DND-41 (cell line): Measurements from ENCODE around the gene HIVEP1.

Source experiments
- ATAC-seq: fragments of 200-7000 bp; cut with Tn5 transposase; 3 replicates; pipeline ENCODE4 v1.9.1; 2021; ENCODE audit warnings: low read depth; ENCODE audit not compliant: insufficient read depth
- DNase-seq: peaks from one replicate; pipeline ENCODE4 v3.0.0-alpha.2; 2020
- H2AFZ ChIP-seq: 2 replicates; pipeline ENCODE4 v1.6.0; 2012; ENCODE audit warnings: low read depth, low read length
- H3K27ac ChIP-seq: 2 replicates; pipeline ENCODE4 v1.5.1; 2012; ENCODE audit warnings: low read length, inconsistent platforms
- H3K27me3 ChIP-seq: fragments of 200-600 bp; sonication (generic); 2 replicates; pipeline ENCODE4 v1.6.0; 2012; ENCODE audit warnings: low read length, mild to moderate bottlenecking, inconsistent platforms; ENCODE audit not compliant: insufficient read depth, poor library complexity
- H3K36me3 ChIP-seq: 2 replicates; pipeline ENCODE4 v1.5.1; 2012; ENCODE audit warnings: low read length, inconsistent platforms; ENCODE audit not compliant: insufficient read depth
- H3K4me1 ChIP-seq: 2 replicates; pipeline ENCODE4 v1.5.1; 2012; ENCODE audit warnings: mild to moderate bottlenecking, low read length; ENCODE audit not compliant: insufficient read depth
- H3K4me2 ChIP-seq: 2 replicates; pipeline ENCODE4 v1.6.0; 2012; ENCODE audit warnings: mild to moderate bottlenecking, moderate library complexity, low read length, inconsistent platforms; ENCODE audit not compliant: insufficient read depth
- H3K4me3 ChIP-seq, 2 experiments: fragments of 200-600 bp in 1 of 2; shearing (Covaris generic) in 1 of 2; 2 replicates each; pipeline ENCODE4 v1.5.1; 2012 to 2016; ENCODE audit warnings: inconsistent platforms in 2 of 2, low read length in 2 of 2, mild to moderate bottlenecking in 2 of 2, low read depth in 1 of 2, moderate library complexity in 1 of 2
- H3K79me2 ChIP-seq: 2 replicates; pipeline ENCODE4 v1.6.0; 2012; ENCODE audit warnings: low read length, inconsistent platforms; ENCODE audit not compliant: insufficient read depth
- H3K9ac ChIP-seq: 2 replicates; pipeline ENCODE4 v1.6.0; 2012; ENCODE audit warnings: low read depth, mild to moderate bottlenecking, inconsistent platforms, low read length, moderate library complexity
- H3K9me3 ChIP-seq: 2 replicates; pipeline ENCODE4 v1.5.1; 2012; ENCODE audit warnings: low read length, moderate library complexity, mild to moderate bottlenecking, inconsistent platforms; ENCODE audit not compliant: insufficient read depth, severe bottlenecking
- H4K20me1 ChIP-seq: 2 replicates; pipeline ENCODE4 v1.6.0; 2012; ENCODE audit warnings: low read length; ENCODE audit not compliant: insufficient read depth
- EZH2 ChIP-seq: IDR thresholded peaks from 3 replicates; pipeline ENCODE4 v1.6.1; 2012; ENCODE audit warnings: borderline replicate concordance, low read depth, mild to moderate bottlenecking, moderate library complexity, low read length, inconsistent platforms; ENCODE audit not compliant: severe bottlenecking
- TF ChIP-seq, protein P1 (sequence below): IDR thresholded peaks from 2 replicates; pipeline ENCODE4 v1.5.1; 2012; ENCODE audit warnings: borderline replicate concordance, low read length, moderate library complexity, mild to moderate bottlenecking; ENCODE audit not compliant: poor library complexity, severe bottlenecking; ENCODE audit errors: extremely low read depth

The HIVEP1 gene

DNA sequence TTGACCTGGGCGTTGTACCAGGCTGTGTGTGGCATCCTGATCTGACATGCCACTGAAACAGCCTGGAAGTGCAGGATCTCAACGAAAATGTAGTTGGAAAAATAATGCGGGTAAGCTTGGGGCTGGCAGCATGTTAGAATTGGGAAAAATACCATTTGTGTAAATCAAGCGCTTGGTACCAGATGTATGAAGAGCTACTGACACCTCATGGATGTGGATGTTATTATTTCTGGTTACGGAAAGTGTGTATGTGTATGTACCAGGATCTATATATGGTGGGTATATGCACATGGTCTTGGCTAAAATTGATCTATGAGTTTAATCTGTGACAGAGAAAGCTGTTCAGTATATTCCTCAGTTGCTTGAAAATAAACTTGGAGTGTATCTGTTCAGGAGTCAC lies 22.7 kb downstream of the HIVEP1 start:
- Histone ChIP-seq H4K20me1 (peaks cover 6% of the 10 kb centered on the region; the same call in 1 of the 2 replicates), H3K79me2 (no peaks in the 10 kb centered on the region), H3K27me3 (no peaks in the 10 kb centered on the region), H3K4me3 (no peak overlapping the region), H3K9ac (no peak overlapping the region), H3K36me3 (no peaks in the 10 kb centered on the region), H3K4me1 (no peaks in the 10 kb centered on the region), H2AFZ (no peak overlapping the region), H3K4me2 (no peak overlapping the region), H3K9me3 (peaks cover 2% of the 10 kb centered on the region), H3K27ac (no peak overlapping the region)
- no peak for DNase-seq
- no peak for ATAC-seq
- TF ChIP-seq, protein P1, sequence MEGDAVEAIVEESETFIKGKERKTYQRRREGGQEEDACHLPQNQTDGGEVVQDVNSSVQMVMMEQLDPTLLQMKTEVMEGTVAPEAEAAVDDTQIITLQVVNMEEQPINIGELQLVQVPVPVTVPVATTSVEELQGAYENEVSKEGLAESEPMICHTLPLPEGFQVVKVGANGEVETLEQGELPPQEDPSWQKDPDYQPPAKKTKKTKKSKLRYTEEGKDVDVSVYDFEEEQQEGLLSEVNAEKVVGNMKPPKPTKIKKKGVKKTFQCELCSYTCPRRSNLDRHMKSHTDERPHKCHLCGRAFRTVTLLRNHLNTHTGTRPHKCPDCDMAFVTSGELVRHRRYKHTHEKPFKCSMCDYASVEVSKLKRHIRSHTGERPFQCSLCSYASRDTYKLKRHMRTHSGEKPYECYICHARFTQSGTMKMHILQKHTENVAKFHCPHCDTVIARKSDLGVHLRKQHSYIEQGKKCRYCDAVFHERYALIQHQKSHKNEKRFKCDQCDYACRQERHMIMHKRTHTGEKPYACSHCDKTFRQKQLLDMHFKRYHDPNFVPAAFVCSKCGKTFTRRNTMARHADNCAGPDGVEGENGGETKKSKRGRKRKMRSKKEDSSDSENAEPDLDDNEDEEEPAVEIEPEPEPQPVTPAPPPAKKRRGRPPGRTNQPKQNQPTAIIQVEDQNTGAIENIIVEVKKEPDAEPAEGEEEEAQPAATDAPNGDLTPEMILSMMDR, result no peak
- no peak for TF ChIP-seq EZH2

GRCh38 chr6:12036766-12037165 lies 24.7 kb downstream of the HIVEP1 start:
- H3K4me2 ChIP-seq, result no peak overlapping the region
- H2AFZ ChIP-seq, result no peak overlapping the region
- TF ChIP-seq EZH2, result no peak
- TF ChIP-seq, protein P1, result no peak
- DNase-seq, result no peak
- no peak for ATAC-seq
- peaks cover 6% of the 10 kb centered on the region; the same call in 1 of the 2 replicates for H4K20me1 ChIP-seq
- H3K9ac ChIP-seq, result no peak overlapping the region
- H3K36me3 ChIP-seq, result no peaks in the 10 kb centered on the region
- no peak overlapping the region for H3K4me3 ChIP-seq
- H3K4me1 ChIP-seq, result no peaks in the 10 kb centered on the region
- H3K79me2 ChIP-seq, result no peaks in the 10 kb centered on the region
- no peak overlapping the region for H3K27ac ChIP-seq
- H3K27me3 ChIP-seq, result no peaks in the 10 kb centered on the region
- H3K9me3 ChIP-seq, result no peaks in the 10 kb centered on the region

- ATAC-seq (no peak), DNase-seq (no peak)
- Histone ChIP-seq H3K9ac (no peak overlapping the region), H4K20me1 (peaks cover 6% of the 10 kb centered on the region; the same call in 1 of the 2 replicates), H3K4me1 (no peaks in the 10 kb centered on the region), H3K79me2 (no peaks in the 10 kb centered on the region), H3K4me3 (no peak overlapping the region), H2AFZ (no peak overlapping the region), H3K27ac (no peak overlapping the region), H3K4me2 (no peak overlapping the region), H3K36me3 (no peaks in the 10 kb centered on the region), H3K27me3 (no peaks in the 10 kb centered on the region), H3K9me3 (no peaks in the 10 kb centered on the region)
- TF ChIP-seq EZH2, result no peak
- TF ChIP-seq, protein P1, result no peak
These were observed 25.7 kb downstream of the HIVEP1 start for GRCh38 chr6:12037798-12038197.
